GM12875 (cell line): ENCODE measurements around the gene PARD3.
"Not testable (repeated sequence)": the region's sequence is repeated elsewhere in the genome, so short reads cannot be mapped to it uniquely, and the experiment has no call there.

Experiments used
- H3K4me3 ChIP-seq: one replicate; pipeline ENCODE4 v1.5.1; 2011; ENCODE audit warnings: low read depth, low read length, control low read depth
- CTCF ChIP-seq: IDR thresholded peaks from 2 replicates; pipeline ENCODE4 v1.5.1; 2011; ENCODE audit warnings: low read depth, mild to moderate bottlenecking, control low read depth, inconsistent platforms, low read length, moderate library complexity, borderline replicate concordance; ENCODE audit not compliant: insufficient read depth

The PARD3 gene

GRCh38 chr10:34761453-34761852 is 53.6 kb downstream of the PARD3 start:
- no peak for TF ChIP-seq CTCF
- H3K4me3 ChIP-seq: no peak overlapping the region

- no peak for TF ChIP-seq CTCF
Measured at GRCh38 chr10:34760606-34761005, 54.5 kb downstream of the PARD3 start.

GRCh38 chr10:34759837-34760215 is 55.3 kb downstream of the PARD3 start:
- no peak overlapping the region for H3K4me3 ChIP-seq
- TF ChIP-seq CTCF: no peak

More at GRCh38 chr10:34760606-34761005, 54.5 kb downstream of the PARD3 start:
- no peak overlapping the region for H3K4me3 ChIP-seq

GRCh38 chr10:34759161-34759836 is 55.8 kb downstream of the PARD3 start:
- no peak for TF ChIP-seq CTCF

GRCh38 chr10:34758447-34758996 is 56.6 kb downstream of the PARD3 start:
- no peak for TF ChIP-seq CTCF
- H3K4me3 ChIP-seq: no peak overlapping the region

More at GRCh38 chr10:34759161-34759836, 55.8 kb downstream of the PARD3 start:
- no peak overlapping the region for H3K4me3 ChIP-seq

GRCh38 chr10:34757933-34758332 is 57.2 kb downstream of the PARD3 start:
- no peak for TF ChIP-seq CTCF
- no peak overlapping the region for H3K4me3 ChIP-seq

- H3K4me3 ChIP-seq: not testable (repeated sequence)
Measured at GRCh38 chr10:34757181-34757580, 57.9 kb downstream of the PARD3 start.
